GM23338 (cell line): ENCODE data around the gene UGGT2. TPM values are rescaled to one million over a fixed set of nuclear protein-coding genes. Genes with fewer than 3 reads are reported as not detected.

Source experiments
- ATAC-seq: fragments of 200-7000 bp; cut with Tn5 transposase; 3 replicates; pipeline ENCODE4 v1.9.1; 2020
- DNase-seq: peaks from one replicate; pipeline ENCODE4 v3.0.0-alpha.2; 2015; ENCODE audit warnings: low spot score
- H2AFZ ChIP-seq: fragments of 200-600 bp; sonication (generic); 2 replicates; pipeline ENCODE4 v1.8.0; 2016; ENCODE audit warnings: antibody characterized with exemption, mild to moderate bottlenecking, moderate library complexity
- H3F3A ChIP-seq: fragments of 200-600 bp; sonication (generic); replicated peaks from 2 replicates; pipeline ENCODE4 v1.8.0; 2017; ENCODE audit warnings: antibody characterized with exemption, mixed run types, low read depth
- H3K27ac ChIP-seq: fragments of 200-600 bp; sonication (generic); 2 replicates; pipeline ENCODE4 v1.6.1; 2016; ENCODE audit warnings: low read depth
- H3K27me3 ChIP-seq: fragments of 200-600 bp; sonication (generic); 2 replicates; pipeline ENCODE4 v1.8.0; 2016; ENCODE audit warnings: mild to moderate bottlenecking, mixed run types, moderate library complexity; ENCODE audit not compliant: insufficient read depth
- H3K36me3 ChIP-seq: fragments of 200-600 bp; sonication (generic); 2 replicates; pipeline ENCODE4 v1.8.0; 2016; ENCODE audit warnings: mild to moderate bottlenecking; ENCODE audit not compliant: insufficient read depth
- H3K4me1 ChIP-seq: fragments of 200-600 bp; sonication (generic); 2 replicates; pipeline ENCODE4 v1.8.0; 2016; ENCODE audit warnings: mild to moderate bottlenecking, moderate library complexity; ENCODE audit not compliant: insufficient read depth
- H3K4me2 ChIP-seq: fragments of 200-600 bp; sonication (generic); 2 replicates; pipeline ENCODE4 v1.7.1; 2017; ENCODE audit warnings: mixed run types
- H3K4me3 ChIP-seq: fragments of 200-600 bp; sonication (generic); 2 replicates; pipeline ENCODE4 v1.6.1; 2016; ENCODE audit warnings: mixed run types
- H3K79me2 ChIP-seq: fragments of 200-600 bp; sonication (generic); replicated peaks from 2 replicates; pipeline ENCODE4 v1.8.0; 2017; ENCODE audit warnings: mild to moderate bottlenecking; ENCODE audit not compliant: insufficient read depth
- H3K9me2 ChIP-seq: fragments of 200-600 bp; sonication (generic); 2 replicates; pipeline ENCODE4 v1.8.0; 2017; ENCODE audit not compliant: insufficient read depth
- H4K20me1 ChIP-seq: fragments of 200-600 bp; sonication (generic); replicated peaks from 2 replicates; pipeline ENCODE4 v1.8.0; 2017; ENCODE audit warnings: mild to moderate bottlenecking; ENCODE audit not compliant: insufficient read depth
- H3K27ac Mint-ChIP-seq: 2 replicates; pipeline ENCODE4 v1.8.0; 2020; ENCODE audit warnings: inconsistent platforms, mild to moderate bottlenecking, moderate library complexity, mixed read lengths
- H3K27me3 Mint-ChIP-seq: 3 replicates; pipeline ENCODE4 v1.8.0; 2022; ENCODE audit warnings: low read depth, mild to moderate bottlenecking, moderate library complexity, mixed read lengths, inconsistent platforms; ENCODE audit not compliant: insufficient read depth, poor library complexity
- H3K36me3 Mint-ChIP-seq: 3 replicates; pipeline ENCODE4 v1.8.0; 2021; ENCODE audit warnings: low read depth, mild to moderate bottlenecking, inconsistent platforms, moderate library complexity, mixed read lengths
- H3K4me1 Mint-ChIP-seq: 3 replicates; pipeline ENCODE4 v1.8.0; 2020; ENCODE audit warnings: mild to moderate bottlenecking, inconsistent platforms, mixed read lengths
- H3K4me3 Mint-ChIP-seq: 3 replicates; pipeline ENCODE4 v1.8.0; 2021; ENCODE audit warnings: moderate library complexity, mild to moderate bottlenecking, inconsistent platforms, mixed read lengths
- H3K9me3 Mint-ChIP-seq: 3 replicates; pipeline ENCODE4 v1.8.0; 2020; ENCODE audit warnings: moderate library complexity, mild to moderate bottlenecking, inconsistent platforms, mixed read lengths
- EZH2 ChIP-seq: fragments of 200-600 bp; sonication (generic); IDR thresholded peaks from one replicate; pipeline ENCODE4 v1.8.0; 2017; ENCODE audit warnings: antibody characterized with exemption, mild to moderate bottlenecking, low read depth; ENCODE audit not compliant: unreplicated experiment
- EZH2phosphoT487 ChIP-seq: fragments of 200-600 bp; sonication (generic); IDR thresholded peaks from one replicate; pipeline ENCODE4 v1.8.1; 2018; ENCODE audit warnings: antibody characterized with exemption; ENCODE audit not compliant: unreplicated experiment
- JUNB ChIP-seq: IDR thresholded peaks from one replicate; pipeline ENCODE4 v1.6.1; 2016; ENCODE audit warnings: antibody characterized with exemption; ENCODE audit not compliant: unreplicated experiment
- POLR2AphosphoS5 ChIP-seq: IDR thresholded peaks from 2 replicates; pipeline ENCODE4 v1.6.1; 2016; ENCODE audit warnings: antibody characterized with exemption, low read depth
- STAT1 ChIP-seq: IDR thresholded peaks from one replicate; pipeline ENCODE4 v1.6.1; 2016; ENCODE audit warnings: antibody characterized with exemption; ENCODE audit not compliant: unreplicated experiment
- ZNF114 ChIP-seq: fragments of 250-450 bp; sonication (Bioruptor Pico); IDR thresholded peaks from 2 replicates; pipeline ENCODE4 v1.5.0; 2020; ENCODE audit warnings: mild to moderate bottlenecking, moderate library complexity
- ZNF331 ChIP-seq: fragments of 250-450 bp; sonication (Bioruptor Pico); IDR thresholded peaks from 2 replicates; pipeline ENCODE4 v1.5.0; 2020; ENCODE audit warnings: low read depth, mild to moderate bottlenecking, moderate library complexity
- polyA plus RNA-seq: library from polyadenylated mRNA; unstranded; fragments of >200 nt; fragmentation: Nextera tagmentation; extraction: Ambion mirVana; gene quantifications from 2 replicates; pipeline ENCODE4 v1.2.1, GENCODE V29; 2016
- total RNA-seq: library from RNA; depleted of rRNA; stranded (reverse); fragments of >200 nt; shearing (Covaris generic); gene quantifications from 2 replicates; pipeline ENCODE4 v1.2.3, GENCODE V29; 2014
- TF ChIP-seq, protein P1 (sequence below): IDR thresholded peaks from 2 replicates; pipeline ENCODE4 v1.6.1; 2016; ENCODE audit warnings: antibody characterized with exemption
- TF ChIP-seq, protein P2 (sequence below), 2 experiments: fragments of 200-600 bp in 1 of 2; sonication (generic) in 1 of 2; conservative IDR thresholded peaks; 2 replicates each; pipeline versions ENCODE4 v1.5.1 to v1.6.1; 2016 to 2017; ENCODE audit warnings: antibody characterized with exemption in 2 of 2, low read depth in 2 of 2, mild to moderate bottlenecking in 2 of 2, moderate library complexity in 1 of 2
- TF ChIP-seq, protein P3 (sequence below): fragments of 250-450 bp; sonication (Bioruptor Pico); IDR thresholded peaks from 2 replicates; pipeline ENCODE4 v1.5.0; 2020; ENCODE audit warnings: mild to moderate bottlenecking, moderate library complexity

Gene UGGT2
- total and polyA plus RNA-seq, 2 experiments from 2014 or later: 44.0 to 60.5 TPM

DNA sequence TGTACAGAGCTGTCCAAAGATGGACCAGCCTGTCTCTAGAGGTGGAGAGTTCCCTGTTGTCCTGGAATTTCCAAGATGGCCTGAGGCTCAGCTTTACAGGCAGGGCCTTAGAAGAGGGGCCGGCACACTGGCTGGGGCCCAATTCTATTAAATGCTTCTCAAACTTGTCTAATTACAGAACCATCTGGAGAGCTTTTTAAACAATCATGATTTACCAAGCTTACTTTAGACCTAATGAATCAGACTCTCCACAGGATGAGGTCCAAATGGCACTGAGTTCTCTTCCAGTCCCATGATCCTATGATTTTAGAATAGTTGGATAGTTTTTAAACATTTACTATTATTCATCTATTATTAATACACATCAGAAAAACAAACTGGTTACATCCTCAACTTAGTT lies 252.8 kb downstream of the UGGT2 start (continued):
- TF ChIP-seq, protein P1, sequence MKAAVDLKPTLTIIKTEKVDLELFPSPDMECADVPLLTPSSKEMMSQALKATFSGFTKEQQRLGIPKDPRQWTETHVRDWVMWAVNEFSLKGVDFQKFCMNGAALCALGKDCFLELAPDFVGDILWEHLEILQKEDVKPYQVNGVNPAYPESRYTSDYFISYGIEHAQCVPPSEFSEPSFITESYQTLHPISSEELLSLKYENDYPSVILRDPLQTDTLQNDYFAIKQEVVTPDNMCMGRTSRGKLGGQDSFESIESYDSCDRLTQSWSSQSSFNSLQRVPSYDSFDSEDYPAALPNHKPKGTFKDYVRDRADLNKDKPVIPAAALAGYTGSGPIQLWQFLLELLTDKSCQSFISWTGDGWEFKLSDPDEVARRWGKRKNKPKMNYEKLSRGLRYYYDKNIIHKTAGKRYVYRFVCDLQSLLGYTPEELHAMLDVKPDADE: no peak
- TF ChIP-seq EZH2 (no peak), EZH2phosphoT487 (no peak), JUNB (no peak)

- no peaks in the 10 kb centered on the region for H4K20me1 ChIP-seq
- Mint-ChIP-seq H3K27ac (no peak overlapping the region), H3K9me3 (no peaks in the 10 kb centered on the region), H3K4me3 (no peak overlapping the region), H3K27me3 (peaks cover 2% of the 10 kb centered on the region), H3K36me3 (peaks cover 10% of the 10 kb centered on the region; the same call in 2 of the 3 replicates), H3K4me1 (no peaks in the 10 kb centered on the region)
- no peak overlapping the region for H3K4me3 ChIP-seq
- no peak for DNase-seq
- no peaks in the 10 kb centered on the region for H3K27me3 ChIP-seq
- no peak for ATAC-seq
- no peak overlapping the region for H3K27ac ChIP-seq
- no peaks in the 10 kb centered on the region for H3K36me3 ChIP-seq
- no peaks in the 10 kb centered on the region for H3F3A ChIP-seq
- H2AFZ ChIP-seq: no peak overlapping the region
- TF ChIP-seq STAT1: no peak
- TF ChIP-seq, protein P2, sequence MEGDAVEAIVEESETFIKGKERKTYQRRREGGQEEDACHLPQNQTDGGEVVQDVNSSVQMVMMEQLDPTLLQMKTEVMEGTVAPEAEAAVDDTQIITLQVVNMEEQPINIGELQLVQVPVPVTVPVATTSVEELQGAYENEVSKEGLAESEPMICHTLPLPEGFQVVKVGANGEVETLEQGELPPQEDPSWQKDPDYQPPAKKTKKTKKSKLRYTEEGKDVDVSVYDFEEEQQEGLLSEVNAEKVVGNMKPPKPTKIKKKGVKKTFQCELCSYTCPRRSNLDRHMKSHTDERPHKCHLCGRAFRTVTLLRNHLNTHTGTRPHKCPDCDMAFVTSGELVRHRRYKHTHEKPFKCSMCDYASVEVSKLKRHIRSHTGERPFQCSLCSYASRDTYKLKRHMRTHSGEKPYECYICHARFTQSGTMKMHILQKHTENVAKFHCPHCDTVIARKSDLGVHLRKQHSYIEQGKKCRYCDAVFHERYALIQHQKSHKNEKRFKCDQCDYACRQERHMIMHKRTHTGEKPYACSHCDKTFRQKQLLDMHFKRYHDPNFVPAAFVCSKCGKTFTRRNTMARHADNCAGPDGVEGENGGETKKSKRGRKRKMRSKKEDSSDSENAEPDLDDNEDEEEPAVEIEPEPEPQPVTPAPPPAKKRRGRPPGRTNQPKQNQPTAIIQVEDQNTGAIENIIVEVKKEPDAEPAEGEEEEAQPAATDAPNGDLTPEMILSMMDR (conservative IDR thresholded peaks at IDR 0.05; ENCODE audit: low read depth in 2 of 2): no peak
- TF ChIP-seq POLR2AphosphoS5: no peak
- no peak for TF ChIP-seq JUNB
- no peak overlapping the region for H3K4me2 ChIP-seq
- no peaks in the 10 kb centered on the region for H3K79me2 ChIP-seq
- H3K4me1 ChIP-seq: no peaks in the 10 kb centered on the region
- no peaks in the 10 kb centered on the region for H3K9me2 ChIP-seq
Observed at GRCh38 chr13:95797016-95797415, 256.2 kb downstream of the UGGT2 start.

GRCh38 chr13:95793781-95794180 lies 259.4 kb downstream of the UGGT2 start:
- no peak for ATAC-seq
- H3K4me1 ChIP-seq: no peaks in the 10 kb centered on the region
- Mint-ChIP-seq H3K9me3 (peaks cover 13% of the 10 kb centered on the region; the same call in 2 of the 3 replicates), H3K36me3 (peaks cover 32% of the 10 kb centered on the region), H3K27ac (peak overlapping the region; percentile 56; the same call in 1 of the 2 replicates), H3K27me3 (no peaks in the 10 kb centered on the region), H3K4me3 (no peak overlapping the region), H3K4me1 (no peaks in the 10 kb centered on the region)
- no peaks in the 10 kb centered on the region for H3K79me2 ChIP-seq
- H3K27ac ChIP-seq: no peak overlapping the region
- H4K20me1 ChIP-seq: no peaks in the 10 kb centered on the region
- no peaks in the 10 kb centered on the region for H3F3A ChIP-seq
- no peak overlapping the region for H3K4me2 ChIP-seq
- H2AFZ ChIP-seq: no peak overlapping the region
- H3K4me3 ChIP-seq: no peak overlapping the region
- no peaks in the 10 kb centered on the region for H3K27me3 ChIP-seq
- H3K36me3 ChIP-seq: peaks cover 2% of the 10 kb centered on the region; the same call in 1 of the 2 replicates
- H3K9me2 ChIP-seq: no peaks in the 10 kb centered on the region
- DNase-seq: no peak
- TF ChIP-seq ZNF331 (CRISPR knock-in tag) (no peak), POLR2AphosphoS5 (no peak), STAT1 (no peak), EZH2 (no peak), ZNF114 (no peak), JUNB (no peak)
- TF ChIP-seq, protein P3, sequence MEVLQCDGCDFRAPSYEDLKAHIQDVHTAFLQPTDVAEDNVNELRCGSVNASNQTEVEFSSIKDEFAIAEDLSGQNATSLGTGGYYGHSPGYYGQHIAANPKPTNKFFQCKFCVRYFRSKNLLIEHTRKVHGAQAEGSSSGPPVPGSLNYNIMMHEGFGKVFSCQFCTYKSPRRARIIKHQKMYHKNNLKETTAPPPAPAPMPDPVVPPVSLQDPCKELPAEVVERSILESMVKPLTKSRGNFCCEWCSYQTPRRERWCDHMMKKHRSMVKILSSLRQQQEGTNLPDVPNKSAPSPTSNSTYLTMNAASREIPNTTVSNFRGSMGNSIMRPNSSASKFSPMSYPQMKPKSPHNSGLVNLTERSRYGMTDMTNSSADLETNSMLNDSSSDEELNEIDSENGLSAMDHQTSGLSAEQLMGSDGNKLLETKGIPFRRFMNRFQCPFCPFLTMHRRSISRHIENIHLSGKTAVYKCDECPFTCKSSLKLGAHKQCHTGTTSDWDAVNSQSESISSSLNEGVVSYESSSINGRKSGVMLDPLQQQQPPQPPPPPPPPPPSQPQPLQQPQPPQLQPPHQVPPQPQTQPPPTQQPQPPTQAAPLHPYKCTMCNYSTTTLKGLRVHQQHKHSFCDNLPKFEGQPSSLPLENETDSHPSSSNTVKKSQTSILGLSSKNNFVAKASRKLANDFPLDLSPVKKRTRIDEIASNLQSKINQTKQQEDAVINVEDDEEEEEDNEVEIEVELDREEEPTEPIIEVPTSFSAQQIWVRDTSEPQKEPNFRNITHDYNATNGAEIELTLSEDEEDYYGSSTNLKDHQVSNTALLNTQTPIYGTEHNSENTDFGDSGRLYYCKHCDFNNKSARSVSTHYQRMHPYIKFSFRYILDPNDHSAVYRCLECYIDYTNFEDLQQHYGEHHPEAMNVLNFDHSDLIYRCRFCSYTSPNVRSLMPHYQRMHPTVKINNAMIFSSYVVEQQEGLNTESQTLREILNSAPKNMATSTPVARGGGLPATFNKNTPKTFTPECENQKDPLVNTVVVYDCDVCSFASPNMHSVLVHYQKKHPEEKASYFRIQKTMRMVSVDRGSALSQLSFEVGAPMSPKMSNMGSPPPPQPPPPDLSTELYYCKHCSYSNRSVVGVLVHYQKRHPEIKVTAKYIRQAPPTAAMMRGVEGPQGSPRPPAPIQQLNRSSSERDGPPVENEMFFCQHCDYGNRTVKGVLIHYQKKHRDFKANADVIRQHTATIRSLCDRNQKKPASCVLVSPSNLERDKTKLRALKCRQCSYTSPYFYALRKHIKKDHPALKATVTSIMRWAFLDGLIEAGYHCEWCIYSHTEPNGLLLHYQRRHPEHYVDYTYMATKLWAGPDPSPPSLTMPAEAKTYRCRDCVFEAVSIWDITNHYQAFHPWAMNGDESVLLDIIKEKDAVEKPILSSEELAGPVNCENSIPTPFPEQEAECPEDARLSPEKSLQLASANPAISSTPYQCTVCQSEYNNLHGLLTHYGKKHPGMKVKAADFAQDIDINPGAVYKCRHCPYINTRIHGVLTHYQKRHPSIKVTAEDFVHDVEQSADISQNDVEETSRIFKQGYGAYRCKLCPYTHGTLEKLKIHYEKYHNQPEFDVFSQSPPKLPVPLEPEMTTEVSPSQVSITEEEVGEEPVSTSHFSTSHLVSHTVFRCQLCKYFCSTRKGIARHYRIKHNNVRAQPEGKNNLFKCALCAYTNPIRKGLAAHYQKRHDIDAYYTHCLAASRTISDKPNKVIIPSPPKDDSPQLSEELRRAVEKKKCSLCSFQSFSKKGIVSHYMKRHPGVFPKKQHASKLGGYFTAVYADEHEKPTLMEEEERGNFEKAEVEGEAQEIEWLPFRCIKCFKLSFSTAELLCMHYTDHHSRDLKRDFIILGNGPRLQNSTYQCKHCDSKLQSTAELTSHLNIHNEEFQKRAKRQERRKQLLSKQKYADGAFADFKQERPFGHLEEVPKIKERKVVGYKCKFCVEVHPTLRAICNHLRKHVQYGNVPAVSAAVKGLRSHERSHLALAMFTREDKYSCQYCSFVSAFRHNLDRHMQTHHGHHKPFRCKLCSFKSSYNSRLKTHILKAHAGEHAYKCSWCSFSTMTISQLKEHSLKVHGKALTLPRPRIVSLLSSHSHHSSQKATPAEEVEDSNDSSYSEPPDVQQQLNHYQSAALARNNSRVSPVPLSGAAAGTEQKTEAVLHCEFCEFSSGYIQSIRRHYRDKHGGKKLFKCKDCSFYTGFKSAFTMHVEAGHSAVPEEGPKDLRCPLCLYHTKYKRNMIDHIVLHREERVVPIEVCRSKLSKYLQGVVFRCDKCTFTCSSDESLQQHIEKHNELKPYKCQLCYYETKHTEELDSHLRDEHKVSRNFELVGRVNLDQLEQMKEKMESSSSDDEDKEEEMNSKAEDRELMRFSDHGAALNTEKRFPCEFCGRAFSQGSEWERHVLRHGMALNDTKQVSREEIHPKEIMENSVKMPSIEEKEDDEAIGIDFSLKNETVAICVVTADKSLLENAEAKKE (CRISPR knock-in tag): no peak
